ENCODE measurements around the gene GJC2.

DNA sequence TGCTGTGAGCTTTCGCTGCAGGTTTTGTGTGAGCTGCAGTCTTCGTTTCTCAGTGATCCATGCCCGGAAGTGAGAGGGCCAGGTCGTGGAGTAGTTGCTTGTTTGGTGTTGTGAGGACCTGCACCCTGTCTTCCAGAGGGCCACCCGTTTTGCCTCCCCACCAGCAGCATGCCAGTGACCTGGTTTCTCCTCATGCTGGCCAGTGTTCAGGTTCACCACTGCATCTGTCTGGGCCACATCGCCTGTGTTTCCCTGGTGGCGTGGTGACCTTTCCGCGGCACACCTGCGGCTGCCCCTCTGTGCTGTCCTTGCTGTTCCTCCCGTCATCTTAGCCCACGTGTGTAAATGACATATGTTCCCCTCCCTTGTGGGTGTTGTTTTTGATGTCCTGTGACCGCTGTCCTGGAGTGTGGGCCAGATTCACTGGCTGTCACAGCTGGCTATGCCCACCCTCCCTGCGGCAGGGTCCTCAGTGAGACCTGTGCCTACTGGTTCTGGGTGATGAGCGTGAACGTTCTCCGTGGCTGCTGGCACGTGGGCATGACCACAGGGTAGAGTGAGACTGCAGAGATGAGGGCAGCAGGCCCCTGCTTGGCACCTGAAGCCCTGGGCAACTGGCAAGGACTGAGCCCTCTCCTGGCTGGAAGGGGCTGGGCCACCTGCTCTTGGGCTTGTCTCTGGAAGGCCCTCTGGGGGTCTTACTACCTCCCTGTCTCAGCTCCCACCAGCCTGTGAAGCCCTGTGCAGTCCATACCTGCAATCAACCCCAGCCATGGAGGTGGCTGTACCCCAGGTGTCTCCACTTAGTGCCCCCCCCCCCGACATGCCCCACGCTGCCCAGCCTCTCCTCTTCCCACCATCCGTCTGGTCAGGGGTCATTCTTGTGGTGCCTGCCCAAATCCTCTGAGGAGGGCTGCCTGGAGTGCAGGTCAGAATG is 23.1 kb downstream of the GJC2 start:
- TF ChIP-seq POLR2AphosphoS5 (IDR thresholded peaks at IDR 0.05; ENCODE audit: low read depth, low read length) (no peak), REST (IDR thresholded peaks at IDR 0.05; ENCODE audit: insufficient read depth in 1 of 2, low read depth in 2 of 2, low read length in 2 of 2) (no peak), TAF1 (IDR thresholded peaks at IDR 0.05; ENCODE audit: borderline replicate concordance, insufficient read depth, low read length) (no peak), SIN3A (IDR thresholded peaks at IDR 0.05; ENCODE audit: borderline replicate concordance, insufficient read depth, low read length) (no peak)
